Measurements from ENCODE around the gene REPS1. TPM values are rescaled to one million over a fixed set of nuclear protein-coding genes. Genes with fewer than 3 reads are reported as not detected.

REPS1 gene
- total RNA-seq, 3 donors from 2014 or later (not counting 1 experiment from before 2014, with no cell fraction given), result 59.9 to 80.4 (median 66.4) TPM

DNA sequence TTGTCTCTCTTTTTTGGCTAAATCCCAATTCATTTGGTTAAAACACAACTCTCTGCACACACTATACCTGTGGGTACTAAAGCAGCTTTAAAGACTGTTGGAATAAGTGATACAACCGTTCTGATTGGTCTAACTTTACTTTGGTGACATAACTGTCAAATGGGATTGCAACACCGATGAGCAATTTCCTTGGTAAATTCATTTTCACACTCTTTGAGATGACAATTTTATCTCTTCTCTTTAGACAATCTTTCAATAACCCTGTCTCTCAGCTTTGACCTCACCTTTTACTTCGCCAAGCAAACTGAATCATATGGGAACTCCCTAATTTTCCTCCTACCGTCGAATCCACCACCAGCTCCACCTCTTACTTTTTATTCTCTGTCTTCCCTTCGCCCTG is 131.4 kb downstream of the REPS1 start:
- Mint-ChIP-seq H3K4me1 (no peaks in the 10 kb centered on the region), H3K27ac (no peak overlapping the region), H3K27me3 (ENCODE audit: low read depth in 2 of 2) (peaks cover 3 to 7% of the 10 kb centered on the region in 2 donors), H3K36me3 (no peaks in the 10 kb centered on the region), H3K4me3 (no peak overlapping the region), H3K9me3 (no peaks in the 10 kb centered on the region)
- H3K36me3 ChIP-seq (ENCODE audit: control insufficient read depth, insufficient read depth, low read length), result no peaks in the 10 kb centered on the region
- WGBS (ENCODE audit: insufficient coverage), result 81% methylated on average over 6 of the region's 6 CpGs
- DNase-seq (no peak), ATAC-seq (no peak)
- intact Hi-C loops (cut with micrococcal nuclease), result no loop called here
- H3K9me3 ChIP-seq (ENCODE audit: control insufficient read depth, insufficient read depth, low read length), result no peaks in the 10 kb centered on the region
- TF ChIP-seq, protein P1, sequence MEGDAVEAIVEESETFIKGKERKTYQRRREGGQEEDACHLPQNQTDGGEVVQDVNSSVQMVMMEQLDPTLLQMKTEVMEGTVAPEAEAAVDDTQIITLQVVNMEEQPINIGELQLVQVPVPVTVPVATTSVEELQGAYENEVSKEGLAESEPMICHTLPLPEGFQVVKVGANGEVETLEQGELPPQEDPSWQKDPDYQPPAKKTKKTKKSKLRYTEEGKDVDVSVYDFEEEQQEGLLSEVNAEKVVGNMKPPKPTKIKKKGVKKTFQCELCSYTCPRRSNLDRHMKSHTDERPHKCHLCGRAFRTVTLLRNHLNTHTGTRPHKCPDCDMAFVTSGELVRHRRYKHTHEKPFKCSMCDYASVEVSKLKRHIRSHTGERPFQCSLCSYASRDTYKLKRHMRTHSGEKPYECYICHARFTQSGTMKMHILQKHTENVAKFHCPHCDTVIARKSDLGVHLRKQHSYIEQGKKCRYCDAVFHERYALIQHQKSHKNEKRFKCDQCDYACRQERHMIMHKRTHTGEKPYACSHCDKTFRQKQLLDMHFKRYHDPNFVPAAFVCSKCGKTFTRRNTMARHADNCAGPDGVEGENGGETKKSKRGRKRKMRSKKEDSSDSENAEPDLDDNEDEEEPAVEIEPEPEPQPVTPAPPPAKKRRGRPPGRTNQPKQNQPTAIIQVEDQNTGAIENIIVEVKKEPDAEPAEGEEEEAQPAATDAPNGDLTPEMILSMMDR (IDR thresholded peaks at IDR 0.05), result no peak
- no peaks in the 10 kb centered on the region for H3K27me3 ChIP-seq (ENCODE audit: control insufficient read depth, insufficient read depth, low read length)
- no peak overlapping the region for H3K4me3 ChIP-seq (ENCODE audit: low read length)
- H3K27ac ChIP-seq (ENCODE audit: low read length), result no peak overlapping the region
- no peaks in the 10 kb centered on the region for H3K4me1 ChIP-seq (ENCODE audit: control insufficient read depth, insufficient read depth, low read length)

Other genes starting within 250 kb of the REPS1 start
- 10 to 100 TPM; 22.2 to 25.4 (median 24.3) TPM for gene CCDC28A, start 214.5 kb downstream of the REPS1 start, total RNA-seq
- under 1 TPM in 1 of 3 donors, not detected in 2; 0.12 TPM for gene ECT2L, start 192.2 kb downstream of the REPS1 start, total RNA-seq
- 10 to 100 TPM; 36.4 to 39.9 (median 37.5) TPM for gene ABRACL, start 40.5 kb upstream of the REPS1 start, total RNA-seq
- 10 to 100 TPM; 76.5 to 80.5 (median 77.6) TPM for gene HECA, start 146.8 kb upstream of the REPS1 start, total RNA-seq

All from natural killer cell (primary cell).